ENCODE measurements around the gene MRPL14. TPM values are rescaled to one million over a fixed set of nuclear protein-coding genes. Genes with fewer than 3 reads are reported as not detected.

Gene MRPL14
- polyA plus RNA-seq, 1 donor (not counting 4 experiments of a cell fraction or from before 2014, with no cell fraction given): 136 TPM

- Histone ChIP-seq H3K27ac (ENCODE audit: control insufficient read depth, insufficient read depth, low read length) (no peak overlapping the region), H3K9me3 (ENCODE audit: control insufficient read depth, low read depth, low read length) (no peaks in the 10 kb centered on the region), H3K9ac (ENCODE audit: control insufficient read depth, extremely low read depth, insufficient read depth, low read length) (no peak overlapping the region), H3K9me1 (ENCODE audit: control insufficient read depth, extremely low read depth, insufficient read depth, low read length) (no peaks in the 10 kb centered on the region), H3K27me3 (ENCODE audit: control insufficient read depth, extremely low read depth, insufficient read depth, low read length) (no peaks in the 10 kb centered on the region), H4K20me1 (ENCODE audit: control insufficient read depth, extremely low read depth, insufficient read depth, low read length) (peaks cover 8% of the 10 kb centered on the region), H3K4me1 (ENCODE audit: control insufficient read depth, extremely low read depth, insufficient read depth, low read length) (no peaks in the 10 kb centered on the region), H3K4me2 (ENCODE audit: control insufficient read depth, extremely low read depth, insufficient read depth, low read depth, low read length) (no peak overlapping the region), H3K4me3 (ENCODE audit: control insufficient read depth in 2 of 3, extremely low read depth in 1 of 3, insufficient read depth in 2 of 3, low read depth in 1 of 3, low read length in 3 of 3) (no peak overlapping the region), H2AFZ (ENCODE audit: control insufficient read depth, low read length) (no peak overlapping the region), H3K36me3 (ENCODE audit: control insufficient read depth in 2 of 2, extremely low read depth in 1 of 2, insufficient read depth in 2 of 2, low read length in 2 of 2) (peaks cover 30% of the 10 kb centered on the region in 2 experiments), H3K79me2 (ENCODE audit: control insufficient read depth, insufficient read depth, low read length) (peaks cover 1% of the 10 kb centered on the region)
- TF ChIP-seq CTCF (optimal IDR thresholded peaks at IDR 0.05 in 1 of 3, IDR thresholded peaks at IDR 0.05 in 1 of 3, conservative IDR thresholded peaks at IDR 0.05 in 1 of 3; ENCODE audit: extremely low read depth in 1 of 3, insufficient read depth in 2 of 3, low read length in 3 of 3) (peak; percentile 56 to 75 (median 73)), EZH2 (IDR thresholded peaks at IDR 0.05; ENCODE audit: low read length) (no peak)
- FAIRE-seq (no peak), DNase-seq (ENCODE audit: low read depth, low spot score) (no peak)
- dilution Hi-C loops (cut with MboI; ENCODE audit: extremely low pct_ligation_motif_present, low sequenced_read_pairs): no loop called here
Observed at GRCh38 chr6:44100088-44100550, 27.1 kb downstream of the MRPL14 start.

GRCh38 chr6:44099192-44099591 lies 28.1 kb downstream of the MRPL14 start:
- DNase-seq (ENCODE audit: low read depth, low spot score): no peak
- no peak for FAIRE-seq
- H3K36me3 ChIP-seq (ENCODE audit: control insufficient read depth in 2 of 2, extremely low read depth in 1 of 2, insufficient read depth in 2 of 2, low read length in 2 of 2): peaks cover 27 to 33% of the 10 kb centered on the region in 2 experiments
- H4K20me1 ChIP-seq (ENCODE audit: control insufficient read depth, extremely low read depth, insufficient read depth, low read length): peaks cover 8% of the 10 kb centered on the region
- no peaks in the 10 kb centered on the region for H3K27me3 ChIP-seq (ENCODE audit: control insufficient read depth, extremely low read depth, insufficient read depth, low read length)
- no peak overlapping the region for H3K4me2 ChIP-seq (ENCODE audit: control insufficient read depth, extremely low read depth, insufficient read depth, low read depth, low read length)
- no peak overlapping the region for H3K27ac ChIP-seq (ENCODE audit: control insufficient read depth, insufficient read depth, low read length)
- H2AFZ ChIP-seq (ENCODE audit: control insufficient read depth, low read length): no peak overlapping the region
- dilution Hi-C loops (cut with MboI; ENCODE audit: extremely low pct_ligation_motif_present, low sequenced_read_pairs): no loop called here
- H3K9me3 ChIP-seq (ENCODE audit: control insufficient read depth, low read depth, low read length): no peaks in the 10 kb centered on the region
- no peaks in the 10 kb centered on the region for H3K4me1 ChIP-seq (ENCODE audit: control insufficient read depth, extremely low read depth, insufficient read depth, low read length)
- H3K79me2 ChIP-seq (ENCODE audit: control insufficient read depth, insufficient read depth, low read length): no peaks in the 10 kb centered on the region
- H3K9ac ChIP-seq (ENCODE audit: control insufficient read depth, extremely low read depth, insufficient read depth, low read length): no peak overlapping the region
- H3K4me3 ChIP-seq (ENCODE audit: control insufficient read depth in 2 of 3, extremely low read depth in 1 of 3, insufficient read depth in 2 of 3, low read depth in 1 of 3, low read length in 3 of 3): no peak overlapping the region
- no peak for TF ChIP-seq EZH2 (IDR thresholded peaks at IDR 0.05; ENCODE audit: low read length)
- no peak for TF ChIP-seq CTCF (optimal IDR thresholded peaks at IDR 0.05 in 1 of 3, IDR thresholded peaks at IDR 0.05 in 1 of 3, conservative IDR thresholded peaks at IDR 0.05 in 1 of 3; ENCODE audit: extremely low read depth in 1 of 3, insufficient read depth in 2 of 3, low read length in 3 of 3)
- no peaks in the 10 kb centered on the region for H3K9me1 ChIP-seq (ENCODE audit: control insufficient read depth, extremely low read depth, insufficient read depth, low read length)
